GM23338 (cell line): ENCODE data around the gene GUCY1A2. TPM values are rescaled to one million over a fixed set of nuclear protein-coding genes. Genes with fewer than 3 reads are reported as not detected.

Experiments
- ATAC-seq: fragments of 200-7000 bp; cut with Tn5 transposase; 3 replicates; pipeline ENCODE4 v1.9.1; 2020
- DNase-seq: peaks from one replicate; pipeline ENCODE4 v3.0.0-alpha.2; 2015; ENCODE audit warnings: low spot score
- H2AFZ ChIP-seq: fragments of 200-600 bp; sonication (generic); 2 replicates; pipeline ENCODE4 v1.8.0; 2016; ENCODE audit warnings: antibody characterized with exemption, mild to moderate bottlenecking, moderate library complexity
- H3F3A ChIP-seq: fragments of 200-600 bp; sonication (generic); replicated peaks from 2 replicates; pipeline ENCODE4 v1.8.0; 2017; ENCODE audit warnings: antibody characterized with exemption, mixed run types, low read depth
- H3K27ac ChIP-seq: fragments of 200-600 bp; sonication (generic); 2 replicates; pipeline ENCODE4 v1.6.1; 2016; ENCODE audit warnings: low read depth
- H3K27me3 ChIP-seq: fragments of 200-600 bp; sonication (generic); 2 replicates; pipeline ENCODE4 v1.8.0; 2016; ENCODE audit warnings: mild to moderate bottlenecking, mixed run types, moderate library complexity; ENCODE audit not compliant: insufficient read depth
- H3K36me3 ChIP-seq: fragments of 200-600 bp; sonication (generic); 2 replicates; pipeline ENCODE4 v1.8.0; 2016; ENCODE audit warnings: mild to moderate bottlenecking; ENCODE audit not compliant: insufficient read depth
- H3K4me1 ChIP-seq: fragments of 200-600 bp; sonication (generic); 2 replicates; pipeline ENCODE4 v1.8.0; 2016; ENCODE audit warnings: mild to moderate bottlenecking, moderate library complexity; ENCODE audit not compliant: insufficient read depth
- H3K4me2 ChIP-seq: fragments of 200-600 bp; sonication (generic); 2 replicates; pipeline ENCODE4 v1.7.1; 2017; ENCODE audit warnings: mixed run types
- H3K4me3 ChIP-seq: fragments of 200-600 bp; sonication (generic); 2 replicates; pipeline ENCODE4 v1.6.1; 2016; ENCODE audit warnings: mixed run types
- H3K79me2 ChIP-seq: fragments of 200-600 bp; sonication (generic); replicated peaks from 2 replicates; pipeline ENCODE4 v1.8.0; 2017; ENCODE audit warnings: mild to moderate bottlenecking; ENCODE audit not compliant: insufficient read depth
- H3K9me2 ChIP-seq: fragments of 200-600 bp; sonication (generic); 2 replicates; pipeline ENCODE4 v1.8.0; 2017; ENCODE audit not compliant: insufficient read depth
- H4K20me1 ChIP-seq: fragments of 200-600 bp; sonication (generic); replicated peaks from 2 replicates; pipeline ENCODE4 v1.8.0; 2017; ENCODE audit warnings: mild to moderate bottlenecking; ENCODE audit not compliant: insufficient read depth
- H3K27ac Mint-ChIP-seq: 2 replicates; pipeline ENCODE4 v1.8.0; 2020; ENCODE audit warnings: inconsistent platforms, mild to moderate bottlenecking, moderate library complexity, mixed read lengths
- H3K27me3 Mint-ChIP-seq: 3 replicates; pipeline ENCODE4 v1.8.0; 2022; ENCODE audit warnings: low read depth, mild to moderate bottlenecking, moderate library complexity, mixed read lengths, inconsistent platforms; ENCODE audit not compliant: insufficient read depth, poor library complexity
- H3K36me3 Mint-ChIP-seq: 3 replicates; pipeline ENCODE4 v1.8.0; 2021; ENCODE audit warnings: low read depth, mild to moderate bottlenecking, inconsistent platforms, moderate library complexity, mixed read lengths
- H3K4me1 Mint-ChIP-seq: 3 replicates; pipeline ENCODE4 v1.8.0; 2020; ENCODE audit warnings: mild to moderate bottlenecking, inconsistent platforms, mixed read lengths
- H3K4me3 Mint-ChIP-seq: 3 replicates; pipeline ENCODE4 v1.8.0; 2021; ENCODE audit warnings: moderate library complexity, mild to moderate bottlenecking, inconsistent platforms, mixed read lengths
- H3K9me3 Mint-ChIP-seq: 3 replicates; pipeline ENCODE4 v1.8.0; 2020; ENCODE audit warnings: moderate library complexity, mild to moderate bottlenecking, inconsistent platforms, mixed read lengths
- CREB1 ChIP-seq: fragments of 250-450 bp; sonication (Bioruptor Pico); IDR thresholded peaks from 2 replicates; pipeline ENCODE4 v1.5.0; 2020; ENCODE audit warnings: low read depth, mild to moderate bottlenecking, moderate library complexity
- EZH2 ChIP-seq: fragments of 200-600 bp; sonication (generic); IDR thresholded peaks from one replicate; pipeline ENCODE4 v1.8.0; 2017; ENCODE audit warnings: antibody characterized with exemption, mild to moderate bottlenecking, low read depth; ENCODE audit not compliant: unreplicated experiment
- EZH2phosphoT487 ChIP-seq: fragments of 200-600 bp; sonication (generic); IDR thresholded peaks from one replicate; pipeline ENCODE4 v1.8.1; 2018; ENCODE audit warnings: antibody characterized with exemption; ENCODE audit not compliant: unreplicated experiment
- JUNB ChIP-seq: IDR thresholded peaks from one replicate; pipeline ENCODE4 v1.6.1; 2016; ENCODE audit warnings: antibody characterized with exemption; ENCODE audit not compliant: unreplicated experiment
- NANOG ChIP-seq: IDR thresholded peaks from 2 replicates; pipeline ENCODE4 v1.6.1; 2016; ENCODE audit warnings: antibody characterized with exemption, borderline replicate concordance
- POLR2AphosphoS5 ChIP-seq: IDR thresholded peaks from 2 replicates; pipeline ENCODE4 v1.6.1; 2016; ENCODE audit warnings: antibody characterized with exemption, low read depth
- STAT1 ChIP-seq: IDR thresholded peaks from one replicate; pipeline ENCODE4 v1.6.1; 2016; ENCODE audit warnings: antibody characterized with exemption; ENCODE audit not compliant: unreplicated experiment
- ZNF114 ChIP-seq: fragments of 250-450 bp; sonication (Bioruptor Pico); IDR thresholded peaks from 2 replicates; pipeline ENCODE4 v1.5.0; 2020; ENCODE audit warnings: mild to moderate bottlenecking, moderate library complexity
- ZNF331 ChIP-seq: fragments of 250-450 bp; sonication (Bioruptor Pico); IDR thresholded peaks from 2 replicates; pipeline ENCODE4 v1.5.0; 2020; ENCODE audit warnings: low read depth, mild to moderate bottlenecking, moderate library complexity
- polyA plus RNA-seq: library from polyadenylated mRNA; unstranded; fragments of >200 nt; fragmentation: Nextera tagmentation; extraction: Ambion mirVana; gene quantifications from 2 replicates; pipeline ENCODE4 v1.2.1, GENCODE V29; 2016
- total RNA-seq: library from RNA; depleted of rRNA; stranded (reverse); fragments of >200 nt; shearing (Covaris generic); gene quantifications from 2 replicates; pipeline ENCODE4 v1.2.3, GENCODE V29; 2014
- TF ChIP-seq, protein P1 (sequence below): IDR thresholded peaks from 2 replicates; pipeline ENCODE4 v1.6.1; 2016; ENCODE audit warnings: antibody characterized with exemption
- TF ChIP-seq, protein P2 (sequence below), 2 experiments: fragments of 200-600 bp in 1 of 2; sonication (generic) in 1 of 2; conservative IDR thresholded peaks; 2 replicates each; pipeline versions ENCODE4 v1.5.1 to v1.6.1; 2016 to 2017; ENCODE audit warnings: antibody characterized with exemption in 2 of 2, low read depth in 2 of 2, mild to moderate bottlenecking in 2 of 2, moderate library complexity in 1 of 2
- TF ChIP-seq, protein P3 (sequence below): IDR thresholded peaks from one replicate; pipeline ENCODE4 v1.6.1; 2018; ENCODE audit warnings: antibody characterized with exemption; ENCODE audit not compliant: unreplicated experiment
- TF ChIP-seq, protein P4 (sequence below): fragments of 250-450 bp; sonication (Bioruptor Pico); IDR thresholded peaks from 2 replicates; pipeline ENCODE4 v1.5.0; 2020; ENCODE audit warnings: mild to moderate bottlenecking, moderate library complexity

The GUCY1A2 gene
- total and polyA plus RNA-seq, 2 experiments from 2014 or later, result 0.36 to 1.4 TPM

DNA sequence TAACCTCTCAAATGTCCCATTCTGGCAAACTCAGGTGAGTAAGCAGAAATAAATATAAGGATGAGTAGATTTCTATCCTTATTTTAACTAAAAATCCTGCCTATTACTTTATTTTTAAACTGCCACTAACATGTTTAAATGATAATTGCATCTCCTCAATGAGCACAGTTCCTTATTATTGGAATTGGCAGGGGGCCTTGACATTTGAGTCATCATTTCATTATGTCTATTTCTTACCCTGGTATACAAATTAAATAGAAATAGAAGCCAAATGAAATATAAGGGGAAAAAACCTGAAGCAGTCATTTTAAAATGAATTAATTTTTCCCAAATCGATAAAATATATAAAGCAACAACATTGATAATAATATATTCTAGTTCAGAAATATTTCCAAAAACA lies 81.2 kb downstream of the GUCY1A2 start:
- H3K27me3 ChIP-seq, result no peaks in the 10 kb centered on the region
- H2AFZ ChIP-seq, result no peak overlapping the region

More for the DNA sequence above, 81.2 kb downstream of the GUCY1A2 start:
- ATAC-seq (no peak), DNase-seq (no peak)
- Histone ChIP-seq H3K79me2 (no peaks in the 10 kb centered on the region), H3K36me3 (no peaks in the 10 kb centered on the region), H3K4me3 (no peak overlapping the region), H4K20me1 (no peaks in the 10 kb centered on the region), H3K4me2 (no peak overlapping the region), H3F3A (no peaks in the 10 kb centered on the region), H3K27ac (no peak overlapping the region), H3K4me1 (peaks cover 6% of the 10 kb centered on the region; the same call in 1 of the 2 replicates), H3K9me2 (0 out of 2 replicates have a peak, but pooled peaks cover 4% of the 10 kb centered on the region)
- Mint-ChIP-seq H3K36me3 (no peaks in the 10 kb centered on the region), H3K4me3 (no peak overlapping the region), H3K4me1 (peaks cover 13% of the 10 kb centered on the region), H3K27me3 (no peaks in the 10 kb centered on the region), H3K27ac (no peak overlapping the region), H3K9me3 (no peaks in the 10 kb centered on the region)
- TF ChIP-seq ZNF114 (CRISPR knock-in tag), result no peak
- TF ChIP-seq CREB1 (CRISPR knock-in tag), result no peak
- TF ChIP-seq EZH2, result no peak
- no peak for TF ChIP-seq NANOG
- TF ChIP-seq ZNF331 (CRISPR knock-in tag), result no peak
- no peak for TF ChIP-seq STAT1
- TF ChIP-seq, protein P1, sequence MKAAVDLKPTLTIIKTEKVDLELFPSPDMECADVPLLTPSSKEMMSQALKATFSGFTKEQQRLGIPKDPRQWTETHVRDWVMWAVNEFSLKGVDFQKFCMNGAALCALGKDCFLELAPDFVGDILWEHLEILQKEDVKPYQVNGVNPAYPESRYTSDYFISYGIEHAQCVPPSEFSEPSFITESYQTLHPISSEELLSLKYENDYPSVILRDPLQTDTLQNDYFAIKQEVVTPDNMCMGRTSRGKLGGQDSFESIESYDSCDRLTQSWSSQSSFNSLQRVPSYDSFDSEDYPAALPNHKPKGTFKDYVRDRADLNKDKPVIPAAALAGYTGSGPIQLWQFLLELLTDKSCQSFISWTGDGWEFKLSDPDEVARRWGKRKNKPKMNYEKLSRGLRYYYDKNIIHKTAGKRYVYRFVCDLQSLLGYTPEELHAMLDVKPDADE, result no peak
- TF ChIP-seq, protein P2, sequence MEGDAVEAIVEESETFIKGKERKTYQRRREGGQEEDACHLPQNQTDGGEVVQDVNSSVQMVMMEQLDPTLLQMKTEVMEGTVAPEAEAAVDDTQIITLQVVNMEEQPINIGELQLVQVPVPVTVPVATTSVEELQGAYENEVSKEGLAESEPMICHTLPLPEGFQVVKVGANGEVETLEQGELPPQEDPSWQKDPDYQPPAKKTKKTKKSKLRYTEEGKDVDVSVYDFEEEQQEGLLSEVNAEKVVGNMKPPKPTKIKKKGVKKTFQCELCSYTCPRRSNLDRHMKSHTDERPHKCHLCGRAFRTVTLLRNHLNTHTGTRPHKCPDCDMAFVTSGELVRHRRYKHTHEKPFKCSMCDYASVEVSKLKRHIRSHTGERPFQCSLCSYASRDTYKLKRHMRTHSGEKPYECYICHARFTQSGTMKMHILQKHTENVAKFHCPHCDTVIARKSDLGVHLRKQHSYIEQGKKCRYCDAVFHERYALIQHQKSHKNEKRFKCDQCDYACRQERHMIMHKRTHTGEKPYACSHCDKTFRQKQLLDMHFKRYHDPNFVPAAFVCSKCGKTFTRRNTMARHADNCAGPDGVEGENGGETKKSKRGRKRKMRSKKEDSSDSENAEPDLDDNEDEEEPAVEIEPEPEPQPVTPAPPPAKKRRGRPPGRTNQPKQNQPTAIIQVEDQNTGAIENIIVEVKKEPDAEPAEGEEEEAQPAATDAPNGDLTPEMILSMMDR (conservative IDR thresholded peaks at IDR 0.05; ENCODE audit: low read depth in 2 of 2), result no peak
- no peak for TF ChIP-seq POLR2AphosphoS5
- TF ChIP-seq EZH2phosphoT487, result no peak
- TF ChIP-seq, protein P3, sequence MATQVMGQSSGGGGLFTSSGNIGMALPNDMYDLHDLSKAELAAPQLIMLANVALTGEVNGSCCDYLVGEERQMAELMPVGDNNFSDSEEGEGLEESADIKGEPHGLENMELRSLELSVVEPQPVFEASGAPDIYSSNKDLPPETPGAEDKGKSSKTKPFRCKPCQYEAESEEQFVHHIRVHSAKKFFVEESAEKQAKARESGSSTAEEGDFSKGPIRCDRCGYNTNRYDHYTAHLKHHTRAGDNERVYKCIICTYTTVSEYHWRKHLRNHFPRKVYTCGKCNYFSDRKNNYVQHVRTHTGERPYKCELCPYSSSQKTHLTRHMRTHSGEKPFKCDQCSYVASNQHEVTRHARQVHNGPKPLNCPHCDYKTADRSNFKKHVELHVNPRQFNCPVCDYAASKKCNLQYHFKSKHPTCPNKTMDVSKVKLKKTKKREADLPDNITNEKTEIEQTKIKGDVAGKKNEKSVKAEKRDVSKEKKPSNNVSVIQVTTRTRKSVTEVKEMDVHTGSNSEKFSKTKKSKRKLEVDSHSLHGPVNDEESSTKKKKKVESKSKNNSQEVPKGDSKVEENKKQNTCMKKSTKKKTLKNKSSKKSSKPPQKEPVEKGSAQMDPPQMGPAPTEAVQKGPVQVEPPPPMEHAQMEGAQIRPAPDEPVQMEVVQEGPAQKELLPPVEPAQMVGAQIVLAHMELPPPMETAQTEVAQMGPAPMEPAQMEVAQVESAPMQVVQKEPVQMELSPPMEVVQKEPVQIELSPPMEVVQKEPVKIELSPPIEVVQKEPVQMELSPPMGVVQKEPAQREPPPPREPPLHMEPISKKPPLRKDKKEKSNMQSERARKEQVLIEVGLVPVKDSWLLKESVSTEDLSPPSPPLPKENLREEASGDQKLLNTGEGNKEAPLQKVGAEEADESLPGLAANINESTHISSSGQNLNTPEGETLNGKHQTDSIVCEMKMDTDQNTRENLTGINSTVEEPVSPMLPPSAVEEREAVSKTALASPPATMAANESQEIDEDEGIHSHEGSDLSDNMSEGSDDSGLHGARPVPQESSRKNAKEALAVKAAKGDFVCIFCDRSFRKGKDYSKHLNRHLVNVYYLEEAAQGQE, result no peak
- TF ChIP-seq JUNB, result no peak
- TF ChIP-seq, protein P4, sequence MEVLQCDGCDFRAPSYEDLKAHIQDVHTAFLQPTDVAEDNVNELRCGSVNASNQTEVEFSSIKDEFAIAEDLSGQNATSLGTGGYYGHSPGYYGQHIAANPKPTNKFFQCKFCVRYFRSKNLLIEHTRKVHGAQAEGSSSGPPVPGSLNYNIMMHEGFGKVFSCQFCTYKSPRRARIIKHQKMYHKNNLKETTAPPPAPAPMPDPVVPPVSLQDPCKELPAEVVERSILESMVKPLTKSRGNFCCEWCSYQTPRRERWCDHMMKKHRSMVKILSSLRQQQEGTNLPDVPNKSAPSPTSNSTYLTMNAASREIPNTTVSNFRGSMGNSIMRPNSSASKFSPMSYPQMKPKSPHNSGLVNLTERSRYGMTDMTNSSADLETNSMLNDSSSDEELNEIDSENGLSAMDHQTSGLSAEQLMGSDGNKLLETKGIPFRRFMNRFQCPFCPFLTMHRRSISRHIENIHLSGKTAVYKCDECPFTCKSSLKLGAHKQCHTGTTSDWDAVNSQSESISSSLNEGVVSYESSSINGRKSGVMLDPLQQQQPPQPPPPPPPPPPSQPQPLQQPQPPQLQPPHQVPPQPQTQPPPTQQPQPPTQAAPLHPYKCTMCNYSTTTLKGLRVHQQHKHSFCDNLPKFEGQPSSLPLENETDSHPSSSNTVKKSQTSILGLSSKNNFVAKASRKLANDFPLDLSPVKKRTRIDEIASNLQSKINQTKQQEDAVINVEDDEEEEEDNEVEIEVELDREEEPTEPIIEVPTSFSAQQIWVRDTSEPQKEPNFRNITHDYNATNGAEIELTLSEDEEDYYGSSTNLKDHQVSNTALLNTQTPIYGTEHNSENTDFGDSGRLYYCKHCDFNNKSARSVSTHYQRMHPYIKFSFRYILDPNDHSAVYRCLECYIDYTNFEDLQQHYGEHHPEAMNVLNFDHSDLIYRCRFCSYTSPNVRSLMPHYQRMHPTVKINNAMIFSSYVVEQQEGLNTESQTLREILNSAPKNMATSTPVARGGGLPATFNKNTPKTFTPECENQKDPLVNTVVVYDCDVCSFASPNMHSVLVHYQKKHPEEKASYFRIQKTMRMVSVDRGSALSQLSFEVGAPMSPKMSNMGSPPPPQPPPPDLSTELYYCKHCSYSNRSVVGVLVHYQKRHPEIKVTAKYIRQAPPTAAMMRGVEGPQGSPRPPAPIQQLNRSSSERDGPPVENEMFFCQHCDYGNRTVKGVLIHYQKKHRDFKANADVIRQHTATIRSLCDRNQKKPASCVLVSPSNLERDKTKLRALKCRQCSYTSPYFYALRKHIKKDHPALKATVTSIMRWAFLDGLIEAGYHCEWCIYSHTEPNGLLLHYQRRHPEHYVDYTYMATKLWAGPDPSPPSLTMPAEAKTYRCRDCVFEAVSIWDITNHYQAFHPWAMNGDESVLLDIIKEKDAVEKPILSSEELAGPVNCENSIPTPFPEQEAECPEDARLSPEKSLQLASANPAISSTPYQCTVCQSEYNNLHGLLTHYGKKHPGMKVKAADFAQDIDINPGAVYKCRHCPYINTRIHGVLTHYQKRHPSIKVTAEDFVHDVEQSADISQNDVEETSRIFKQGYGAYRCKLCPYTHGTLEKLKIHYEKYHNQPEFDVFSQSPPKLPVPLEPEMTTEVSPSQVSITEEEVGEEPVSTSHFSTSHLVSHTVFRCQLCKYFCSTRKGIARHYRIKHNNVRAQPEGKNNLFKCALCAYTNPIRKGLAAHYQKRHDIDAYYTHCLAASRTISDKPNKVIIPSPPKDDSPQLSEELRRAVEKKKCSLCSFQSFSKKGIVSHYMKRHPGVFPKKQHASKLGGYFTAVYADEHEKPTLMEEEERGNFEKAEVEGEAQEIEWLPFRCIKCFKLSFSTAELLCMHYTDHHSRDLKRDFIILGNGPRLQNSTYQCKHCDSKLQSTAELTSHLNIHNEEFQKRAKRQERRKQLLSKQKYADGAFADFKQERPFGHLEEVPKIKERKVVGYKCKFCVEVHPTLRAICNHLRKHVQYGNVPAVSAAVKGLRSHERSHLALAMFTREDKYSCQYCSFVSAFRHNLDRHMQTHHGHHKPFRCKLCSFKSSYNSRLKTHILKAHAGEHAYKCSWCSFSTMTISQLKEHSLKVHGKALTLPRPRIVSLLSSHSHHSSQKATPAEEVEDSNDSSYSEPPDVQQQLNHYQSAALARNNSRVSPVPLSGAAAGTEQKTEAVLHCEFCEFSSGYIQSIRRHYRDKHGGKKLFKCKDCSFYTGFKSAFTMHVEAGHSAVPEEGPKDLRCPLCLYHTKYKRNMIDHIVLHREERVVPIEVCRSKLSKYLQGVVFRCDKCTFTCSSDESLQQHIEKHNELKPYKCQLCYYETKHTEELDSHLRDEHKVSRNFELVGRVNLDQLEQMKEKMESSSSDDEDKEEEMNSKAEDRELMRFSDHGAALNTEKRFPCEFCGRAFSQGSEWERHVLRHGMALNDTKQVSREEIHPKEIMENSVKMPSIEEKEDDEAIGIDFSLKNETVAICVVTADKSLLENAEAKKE (CRISPR knock-in tag), result no peak
